IMR-90 (cell line): ENCODE measurements around the gene MGAT4D. TPM values are rescaled to one million over a fixed set of nuclear protein-coding genes. Genes with fewer than 3 reads are reported as not detected.

Experiments used
- ATAC-seq: fragments of 200-7000 bp; cut with Tn5 transposase; 2 replicates; pipeline ENCODE4 v1.9.1; 2020; ENCODE audit warnings: low read depth, mild to moderate bottlenecking, moderate library complexity
- BruUV-seq: library from RNA; stranded (reverse); fragments of 400-500 nt; replicated peaks from 2 replicates; lab custom pipeline; 2021; lab: Mats Ljungman, UMichigan
- CTCF ChIA-PET: fragments of 300-600 bp; formaldehyde crosslinking; extraction: SDS; loops from one replicate; lab custom pipeline; 2021; ENCODE audit warnings: antibody characterized with exemption; lab: Yijun Ruan, JAX
- POLR2A ChIA-PET: fragments of 300-600 bp; sonication (Branson Sonifier 250); formaldehyde crosslinking; loops from one replicate; lab custom pipeline; 2022; ENCODE audit warnings: antibody characterized with exemption; ENCODE audit not compliant: unreplicated experiment; lab: Charles Lee
- DNase-seq: peaks from one replicate; pipeline ENCODE4 v3.0.0; 2013
- H2AFZ ChIP-seq: replicated peaks from 2 replicates; pipeline ENCODE3; 2013; ENCODE audit warnings: low read length, mild to moderate bottlenecking; ENCODE audit not compliant: poor library complexity
- H2AK5ac ChIP-seq: 2 replicates; pipeline ENCODE4 v1.6.1; 2013; ENCODE audit warnings: low read depth, low read length, inconsistent platforms
- H2AK9ac ChIP-seq: replicated peaks from 2 replicates; pipeline ENCODE3; 2013; ENCODE audit warnings: mild to moderate bottlenecking, low read depth, low read length, moderate library complexity; ENCODE audit not compliant: poor library complexity
- H2BK120ac ChIP-seq: 2 replicates; pipeline ENCODE4 v1.6.1; 2013; ENCODE audit warnings: low read depth, low read length, inconsistent platforms
- H2BK15ac ChIP-seq: 3 replicates; pipeline ENCODE4 v1.6.1; 2013; ENCODE audit warnings: low read depth, low read length, inconsistent platforms
- H2BK20ac ChIP-seq: 2 replicates; pipeline ENCODE4 v1.6.1; 2013; ENCODE audit warnings: low read depth, mild to moderate bottlenecking, inconsistent platforms, low read length, moderate library complexity
- H2BK5ac ChIP-seq: 2 replicates; pipeline ENCODE4 v1.6.1; 2013; ENCODE audit warnings: mild to moderate bottlenecking, low read depth, low read length, inconsistent platforms; ENCODE audit not compliant: poor library complexity, severe bottlenecking
- H3K14ac ChIP-seq: replicated peaks from 2 replicates; pipeline ENCODE4 v1.6.1; 2013; ENCODE audit warnings: low read depth, low read length, inconsistent platforms
- H3K18ac ChIP-seq: 2 replicates; pipeline ENCODE4 v1.6.1; 2013; ENCODE audit warnings: low read depth, low read length, control low read depth
- H3K23ac ChIP-seq: 2 replicates; pipeline ENCODE4 v1.6.1; 2013; ENCODE audit warnings: low read depth, low read length, inconsistent platforms
- H3K27ac ChIP-seq: 2 replicates; pipeline ENCODE4 v1.5.1; 2013; ENCODE audit warnings: mild to moderate bottlenecking, control low read depth, low read length; ENCODE audit not compliant: insufficient read depth
- H3K27me3 ChIP-seq: 2 replicates; pipeline ENCODE4 v1.6.1; 2013; ENCODE audit warnings: low read length; ENCODE audit not compliant: control insufficient read depth, insufficient read depth
- H3K36me3 ChIP-seq: 2 replicates; pipeline ENCODE4 v1.6.1; 2013; ENCODE audit warnings: low read length, mixed read lengths; ENCODE audit not compliant: control insufficient read depth, insufficient read depth
- H3K4ac ChIP-seq: 2 replicates; pipeline ENCODE4 v1.6.1; 2013; ENCODE audit warnings: low read depth, low read length, inconsistent platforms
- H3K4me1 ChIP-seq: 2 replicates; pipeline ENCODE4 v1.6.1; 2013; ENCODE audit warnings: low read length, mixed read lengths; ENCODE audit not compliant: control insufficient read depth, insufficient read depth
- H3K4me2 ChIP-seq: 2 replicates; pipeline ENCODE4 v1.6.1; 2013; ENCODE audit warnings: low read depth, mild to moderate bottlenecking, control low read depth, low read length, moderate library complexity
- H3K4me3 ChIP-seq: 2 replicates; pipeline ENCODE4 v1.5.1; 2013; ENCODE audit warnings: low read depth, mild to moderate bottlenecking, control low read depth, low read length, moderate library complexity; ENCODE audit not compliant: insufficient read depth
- H3K56ac ChIP-seq: 2 replicates; pipeline ENCODE4 v1.6.1; 2013; ENCODE audit warnings: low read length, inconsistent platforms; ENCODE audit not compliant: insufficient read depth; ENCODE audit errors: extremely low read depth
- H3K79me1 ChIP-seq, 2 experiments: 2 replicates each; pipeline ENCODE4 v1.6.1; 2013; ENCODE audit warnings: low read length in 2 of 2, inconsistent platforms in 1 of 2, low read depth in 1 of 2
- H3K9ac ChIP-seq: 2 replicates; pipeline ENCODE4 v1.6.1; 2013; ENCODE audit warnings: low read depth, low read length, control low read depth
- H3K9me1 ChIP-seq: 2 replicates; pipeline ENCODE4 v1.6.1; 2013; ENCODE audit warnings: low read length, inconsistent platforms; ENCODE audit not compliant: insufficient read depth
- H3K9me3 ChIP-seq: 2 replicates; pipeline ENCODE4 v1.6.1; 2013; ENCODE audit warnings: low read length; ENCODE audit not compliant: control insufficient read depth, insufficient read depth
- H4K20me1 ChIP-seq: 2 replicates; pipeline ENCODE4 v1.6.1; 2013; ENCODE audit warnings: low read length, inconsistent platforms; ENCODE audit not compliant: insufficient read depth
- H4K5ac ChIP-seq: 2 replicates; pipeline ENCODE4 v1.6.1; 2013; ENCODE audit warnings: mild to moderate bottlenecking, low read depth, low read length, control low read depth
- H4K8ac ChIP-seq, 2 experiments: 2 replicates each; pipeline ENCODE4 v1.6.1; 2013; ENCODE audit warnings: low read depth in 2 of 2, low read length in 2 of 2, control low read depth in 1 of 2, inconsistent platforms in 1 of 2
- H4K91ac ChIP-seq: 2 replicates; pipeline ENCODE4 v1.6.1; 2013; ENCODE audit warnings: low read depth, low read length, inconsistent platforms; ENCODE audit not compliant: insufficient read depth
- BHLHE40 ChIP-seq: fragments of 150-350 bp; IDR thresholded peaks from 2 replicates; pipeline ENCODE4 v1.6.1; 2016; ENCODE audit warnings: mild to moderate bottlenecking, low read depth, low read length
- CEBPB ChIP-seq: IDR thresholded peaks from 2 replicates; pipeline ENCODE4 v1.6.1; 2012; ENCODE audit warnings: low read depth, low read length, improper control_type of control experiment
- CHD1 ChIP-seq: IDR thresholded peaks from 2 replicates; pipeline ENCODE4 v1.6.1; 2012; ENCODE audit warnings: low read depth, low read length, improper control_type of control experiment
- CTCF ChIP-seq: conservative IDR thresholded peaks from 2 replicates; pipeline ENCODE4 v1.5.1; 2012; ENCODE audit warnings: mild to moderate bottlenecking, low read depth, low read length, improper control_type of control experiment
- ELK1 ChIP-seq: fragments of 150-350 bp; IDR thresholded peaks from 2 replicates; pipeline ENCODE4 v1.6.1; 2016; ENCODE audit warnings: low read depth, mild to moderate bottlenecking, low read length, moderate library complexity, borderline replicate concordance
- FOS ChIP-seq: fragments of 150-350 bp; IDR thresholded peaks from 2 replicates; pipeline ENCODE4 v1.6.1; 2016; ENCODE audit warnings: low read depth, low read length
- MAFK ChIP-seq: IDR thresholded peaks from 2 replicates; pipeline ENCODE4 v1.6.1; 2012; ENCODE audit warnings: low read depth, low read length, improper control_type of control experiment
- MAZ ChIP-seq: IDR thresholded peaks from 2 replicates; pipeline ENCODE4 v1.6.1; 2012; ENCODE audit warnings: low read depth, mild to moderate bottlenecking, low read length, improper control_type of control experiment, moderate library complexity, borderline replicate concordance
- MXI1 ChIP-seq: IDR thresholded peaks from 2 replicates; pipeline ENCODE4 v1.6.1; 2012; ENCODE audit warnings: low read depth, mild to moderate bottlenecking, low read length, moderate library complexity, borderline replicate concordance
- NFE2L2 ChIP-seq: fragments of 150-350 bp; IDR thresholded peaks from 2 replicates; pipeline ENCODE4 v1.6.1; 2016; ENCODE audit warnings: low read depth, mild to moderate bottlenecking, low read length
- POLR2A ChIP-seq: IDR thresholded peaks from 2 replicates; pipeline ENCODE4 v1.6.1; 2012; ENCODE audit warnings: mild to moderate bottlenecking, low read depth, low read length
- RAD21 ChIP-seq: IDR thresholded peaks from 2 replicates; pipeline ENCODE4 v1.6.1; 2012; ENCODE audit warnings: low read length, improper control_type of control experiment
- RCOR1 ChIP-seq: IDR thresholded peaks from 2 replicates; pipeline ENCODE4 v1.6.1; 2012; ENCODE audit warnings: mild to moderate bottlenecking, low read length, improper control_type of control experiment; ENCODE audit not compliant: insufficient replicate concordance
- RFX5 ChIP-seq: IDR thresholded peaks from 2 replicates; pipeline ENCODE4 v1.8.0; 2012; ENCODE audit warnings: low read depth, mild to moderate bottlenecking, low read length, moderate library complexity
- SMC3 ChIP-seq: fragments of 150-350 bp; IDR thresholded peaks from 2 replicates; pipeline ENCODE4 v1.6.1; 2016; ENCODE audit warnings: low read depth, mild to moderate bottlenecking, antibody characterized with exemption, low read length, moderate library complexity
- dilution Hi-C: fragments of 300-500 bp; cut with HindIII; formaldehyde crosslinking; loops from one replicate; pipeline ENCODE4 v1.14.3; 2018; ENCODE audit warnings: low sequenced_read_pairs; ENCODE audit not compliant: unreplicated experiment
- in situ Hi-C: fragments of 300-500 bp; cut with MboI; formaldehyde crosslinking; loops from 3 replicates; pipeline ENCODE4 v1.14.3; 2019; ENCODE audit warnings: low sequenced_read_pairs, inconsistent platforms, mixed read lengths
- intact Hi-C: fragments of 100-400 bp; cut with micrococcal nuclease; formaldehyde crosslinking; loops from 2 replicates; pipeline ENCODE4 v1.10.0; 2022
- polyA plus RNA-seq, 3 experiments: library from polyadenylated mRNA; depleted of rRNA; stranded (reverse); fragments of >200 nt; gene quantifications; 2 replicates each; pipeline ENCODE4 v1.2.3, GENCODE V29; 2012; ENCODE audit warnings: low replicate concordance in 1 of 3
- total RNA-seq: library from RNA; depleted of rRNA; stranded (reverse); fragments of >200 nt; gene quantifications from 2 replicates; pipeline ENCODE4 v1.2.3, GENCODE V29; 2012
- TF ChIP-seq, protein P1 (sequence below): fragments of 150-350 bp; IDR thresholded peaks from 2 replicates; pipeline ENCODE4 v1.6.1; 2017; ENCODE audit warnings: mild to moderate bottlenecking, antibody characterized with exemption, low read length, low read depth

Gene MGAT4D
- total and polyA plus RNA-seq, 2 of the 4 experiments (the other 2 are of a cell fraction): not detected

GRCh38 chr4:140439644-140440142 lies 58.4 kb downstream of the MGAT4D start:
- Histone ChIP-seq H2BK15ac (no peak overlapping the region), H4K20me1 (no peaks in the 10 kb centered on the region), H3K27ac (no peak overlapping the region), H3K9me3 (no peaks in the 10 kb centered on the region), H3K56ac (no peak overlapping the region), H3K27me3 (peaks cover 12% of the 10 kb centered on the region), H3K79me1 (no peaks in the 10 kb centered on the region), H2BK5ac (no peak overlapping the region), H3K9ac (no peak overlapping the region), H2AK9ac (no peak overlapping the region), H3K4me2 (no peak overlapping the region), H4K5ac (no peak overlapping the region), H3K14ac (no peak overlapping the region), H3K36me3 (no peaks in the 10 kb centered on the region), H2AFZ (no peak overlapping the region), H4K91ac (no peak overlapping the region), H3K4ac (no peak overlapping the region), H2BK120ac (no peak overlapping the region), H3K4me1 (no peaks in the 10 kb centered on the region), H4K8ac (no peak overlapping the region), H3K18ac (no peak overlapping the region), H2BK20ac (no peak overlapping the region), H3K23ac (no peak overlapping the region), H3K4me3 (no peak overlapping the region), H2AK5ac (no peak overlapping the region), H3K9me1 (no peaks in the 10 kb centered on the region)
- CTCF ChIA-PET: no interaction called here
- no peak for ATAC-seq
- in situ Hi-C loops: no loop called here
- TF ChIP-seq NFE2L2: no peak
- TF ChIP-seq RCOR1: no peak
- TF ChIP-seq, protein P1, sequence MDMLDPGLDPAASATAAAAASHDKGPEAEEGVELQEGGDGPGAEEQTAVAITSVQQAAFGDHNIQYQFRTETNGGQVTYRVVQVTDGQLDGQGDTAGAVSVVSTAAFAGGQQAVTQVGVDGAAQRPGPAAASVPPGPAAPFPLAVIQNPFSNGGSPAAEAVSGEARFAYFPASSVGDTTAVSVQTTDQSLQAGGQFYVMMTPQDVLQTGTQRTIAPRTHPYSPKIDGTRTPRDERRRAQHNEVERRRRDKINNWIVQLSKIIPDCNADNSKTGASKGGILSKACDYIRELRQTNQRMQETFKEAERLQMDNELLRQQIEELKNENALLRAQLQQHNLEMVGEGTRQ: no peak
- no peak for TF ChIP-seq MXI1
- no peak for TF ChIP-seq RFX5
- no peak for TF ChIP-seq CTCF
- TF ChIP-seq MAFK: no peak
- TF ChIP-seq ELK1: no peak
- no peak for TF ChIP-seq RAD21
- no peak for TF ChIP-seq BHLHE40
- no peak for TF ChIP-seq FOS
- no peak for TF ChIP-seq MAZ
- no peak for TF ChIP-seq CHD1
- TF ChIP-seq POLR2A: no peak
- TF ChIP-seq CEBPB: no peak
- no peak for TF ChIP-seq SMC3
- POLR2A ChIA-PET: no interaction called here
- DNase-seq: no peak
- intact Hi-C loops: no loop called here
- dilution Hi-C loops: no loop called here
- BruUV-seq: no TSS peak
